HG03095 (cell line): Measurements from ENCODE around the gene BRSK2.

Experiments
- ATAC-seq: cut with Tn5 transposase; IDR thresholded peaks from one replicate; pipeline ENCODE4 v1.9.1; 2021; ENCODE audit warnings: moderate library complexity; ENCODE audit not compliant: unreplicated experiment

The BRSK2 gene

GRCh38 chr11:1394936-1395772, 5.4 kb downstream of the BRSK2 start:
- ATAC-seq, result no peak

DNA sequence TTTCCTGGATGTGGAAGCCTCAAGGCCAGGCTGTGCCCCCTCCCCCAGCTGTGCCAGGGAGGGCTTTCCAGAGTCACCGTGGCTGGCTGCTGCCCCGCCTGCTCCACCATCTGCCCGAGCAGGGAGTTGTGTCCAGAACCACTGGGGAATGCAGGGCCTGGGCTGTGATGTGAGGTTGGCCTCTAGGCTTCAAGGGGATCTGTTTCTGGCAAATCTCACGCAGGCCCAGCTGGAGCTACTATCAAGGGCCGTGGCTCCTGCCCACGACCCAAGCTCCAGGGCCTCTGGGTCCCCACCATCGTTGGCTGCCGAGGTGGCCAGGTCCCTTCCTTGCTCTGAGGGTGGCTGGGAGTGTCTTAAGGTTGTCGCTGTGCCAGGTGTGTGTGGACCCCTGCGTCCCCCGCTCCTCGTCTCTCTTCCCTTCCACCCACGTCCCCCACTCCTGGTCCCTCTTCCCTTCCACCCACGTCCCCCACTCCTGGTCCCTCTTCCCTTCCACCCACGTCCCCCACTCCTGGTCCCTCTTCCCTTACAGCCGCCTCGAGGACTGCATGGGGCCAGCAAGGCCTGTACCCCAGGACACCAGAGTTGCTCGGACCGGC, 6.1 kb downstream of the BRSK2 start:
- ATAC-seq, result no peak

GRCh38 chr11:1396375-1396841, 6.7 kb downstream of the BRSK2 start:
- no peak for ATAC-seq

DNA sequence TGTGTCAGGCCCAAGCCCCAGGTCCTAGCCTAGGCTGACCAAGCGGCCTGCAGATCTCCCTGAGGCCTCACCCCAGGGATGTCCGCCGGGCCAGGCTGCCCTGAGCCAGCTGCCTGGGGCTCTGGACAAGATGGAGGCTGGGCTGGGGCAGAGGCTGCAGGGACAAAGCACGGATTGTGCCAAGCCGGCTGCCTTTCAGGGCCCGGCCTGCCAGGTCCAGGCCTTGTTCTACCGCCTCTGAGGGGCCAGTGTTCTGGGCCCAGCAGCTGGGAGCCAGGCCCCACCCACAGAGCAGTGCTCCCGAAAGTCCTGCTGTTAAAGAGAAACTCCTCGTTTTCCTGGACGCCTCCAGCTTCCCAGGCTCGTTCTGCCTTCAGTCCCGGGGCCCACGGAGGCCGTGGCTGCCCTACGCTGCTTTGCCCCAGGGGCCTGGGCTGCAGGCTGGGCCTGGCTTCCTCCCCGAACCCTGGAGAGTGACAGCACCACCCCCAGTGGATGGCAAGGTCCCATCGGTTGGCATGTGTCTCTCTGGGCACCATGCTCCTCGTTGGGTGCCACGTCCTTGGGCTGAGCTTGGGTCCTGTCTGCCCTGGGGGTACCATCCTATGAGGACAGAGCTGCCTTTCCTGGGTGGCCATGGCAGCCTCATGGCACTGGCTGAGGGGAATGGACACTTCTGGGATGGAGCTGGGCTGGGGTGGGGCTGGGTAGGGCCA, 7.6 kb downstream of the BRSK2 start:
- no peak for ATAC-seq

DNA sequence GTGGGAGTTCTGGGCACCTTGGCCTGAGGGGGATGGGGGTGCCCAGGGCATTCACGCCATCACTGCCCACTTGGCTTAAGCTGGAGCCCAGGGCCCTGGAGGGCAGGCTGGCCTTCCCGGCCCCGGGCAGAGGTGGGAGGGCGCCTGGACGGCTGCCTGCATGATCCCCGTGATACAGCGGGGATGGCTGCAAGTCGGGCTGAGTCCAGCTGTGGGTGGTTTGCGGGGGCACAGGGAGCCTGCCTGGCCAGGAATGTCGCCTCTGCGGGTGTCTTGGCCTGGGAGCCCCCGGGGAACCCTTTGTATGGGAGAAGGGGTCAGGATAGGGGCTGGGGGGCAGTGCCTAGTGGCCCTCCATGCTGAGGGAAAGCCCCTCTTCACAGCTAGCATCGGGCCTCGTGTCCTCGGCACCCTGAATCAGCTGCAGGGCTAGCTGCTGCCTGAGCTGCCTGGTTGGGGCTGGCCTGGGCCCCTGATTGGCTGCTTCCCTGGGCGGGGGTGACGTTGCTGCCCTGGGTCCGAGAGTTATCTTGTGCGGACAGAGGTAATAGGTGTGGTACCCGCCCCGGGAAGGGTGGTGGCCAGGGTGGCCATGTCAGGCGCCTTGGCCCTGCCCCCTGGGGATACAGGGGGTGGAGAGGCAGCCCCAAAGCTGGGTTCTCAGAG, 8.3 kb downstream of the BRSK2 start:
- ATAC-seq, result no peak

DNA sequence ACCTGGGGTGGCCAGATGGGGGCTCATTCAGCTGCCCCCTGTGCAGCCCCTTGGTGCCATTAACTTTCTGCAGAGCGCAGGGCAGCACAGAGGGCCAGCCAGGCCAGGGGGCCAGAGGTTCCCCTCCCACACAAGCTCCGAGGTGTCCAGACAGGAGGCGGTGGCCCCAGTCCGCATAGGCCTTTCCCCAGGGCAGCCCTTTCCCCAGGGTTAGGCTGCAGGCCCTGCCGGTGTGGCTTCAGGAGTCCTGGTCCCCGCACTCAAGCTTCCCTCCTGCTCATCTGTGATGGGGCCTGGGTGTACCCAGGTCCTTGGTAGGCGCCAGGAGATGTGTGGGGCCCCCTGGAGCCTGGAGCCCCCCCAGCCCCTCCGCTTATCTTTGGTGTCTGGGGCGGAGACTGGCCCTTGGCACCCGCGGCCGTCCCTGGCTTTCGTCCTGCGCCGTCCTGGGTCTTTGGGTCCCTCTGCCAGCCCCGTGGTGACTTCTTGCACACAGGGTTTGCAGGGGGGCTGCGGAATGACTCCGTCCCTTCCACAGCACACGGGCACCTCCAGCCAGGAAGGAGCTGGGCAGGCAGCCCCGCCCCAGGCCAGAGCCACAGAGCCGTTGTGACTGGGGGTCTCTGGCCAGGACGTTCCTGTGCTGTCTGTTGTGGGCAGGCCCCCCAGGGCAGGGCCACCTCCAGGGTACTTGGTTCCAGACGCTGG, 8.9 kb downstream of the BRSK2 start:
- no peak for ATAC-seq

GRCh38 chr11:1399386-1400316, 9.9 kb downstream of the BRSK2 start:
- ATAC-seq, result no peak

- ATAC-seq, result no peak
Observed at GRCh38 chr11:1400317-1401170, 10.8 kb downstream of the BRSK2 start.

- no peak for ATAC-seq
Observed at GRCh38 chr11:1401171-1401445, 11.4 kb downstream of the BRSK2 start.

DNA sequence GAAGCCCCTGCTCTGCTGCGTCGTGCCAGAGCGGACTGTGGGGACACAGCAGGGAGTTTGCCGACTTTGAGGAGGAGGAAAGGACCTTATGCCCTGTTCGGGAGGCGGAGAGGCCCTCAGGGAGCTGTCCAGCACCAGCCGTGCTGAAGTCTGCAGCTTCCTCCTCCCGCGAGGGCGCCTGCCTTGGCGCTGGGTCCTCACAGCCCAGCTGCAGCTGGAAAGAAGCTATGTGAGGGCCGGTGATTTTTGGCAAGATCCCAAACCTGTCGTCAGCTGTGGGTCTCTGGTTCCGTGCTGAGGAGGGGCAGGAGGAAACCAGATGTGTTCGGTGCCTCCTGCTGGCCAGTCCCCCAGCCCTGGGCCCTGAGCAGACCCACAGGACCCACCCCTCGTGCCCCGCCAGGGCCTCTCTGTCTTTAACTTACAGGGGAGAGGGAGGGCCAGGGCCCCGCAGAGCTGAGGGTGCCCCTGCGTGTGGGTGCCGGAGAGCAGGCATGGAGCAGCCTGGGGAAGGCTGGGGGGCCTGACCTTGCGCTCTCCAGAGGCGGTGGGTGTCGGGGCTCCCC, 12.0 kb downstream of the BRSK2 start:
- ATAC-seq, result no peak

GRCh38 chr11:1402355-1403077, 12.8 kb downstream of the BRSK2 start:
- ATAC-seq, result no peak

- no peak for ATAC-seq
Observed at GRCh38 chr11:1403078-1403620, 13.4 kb downstream of the BRSK2 start.

DNA sequence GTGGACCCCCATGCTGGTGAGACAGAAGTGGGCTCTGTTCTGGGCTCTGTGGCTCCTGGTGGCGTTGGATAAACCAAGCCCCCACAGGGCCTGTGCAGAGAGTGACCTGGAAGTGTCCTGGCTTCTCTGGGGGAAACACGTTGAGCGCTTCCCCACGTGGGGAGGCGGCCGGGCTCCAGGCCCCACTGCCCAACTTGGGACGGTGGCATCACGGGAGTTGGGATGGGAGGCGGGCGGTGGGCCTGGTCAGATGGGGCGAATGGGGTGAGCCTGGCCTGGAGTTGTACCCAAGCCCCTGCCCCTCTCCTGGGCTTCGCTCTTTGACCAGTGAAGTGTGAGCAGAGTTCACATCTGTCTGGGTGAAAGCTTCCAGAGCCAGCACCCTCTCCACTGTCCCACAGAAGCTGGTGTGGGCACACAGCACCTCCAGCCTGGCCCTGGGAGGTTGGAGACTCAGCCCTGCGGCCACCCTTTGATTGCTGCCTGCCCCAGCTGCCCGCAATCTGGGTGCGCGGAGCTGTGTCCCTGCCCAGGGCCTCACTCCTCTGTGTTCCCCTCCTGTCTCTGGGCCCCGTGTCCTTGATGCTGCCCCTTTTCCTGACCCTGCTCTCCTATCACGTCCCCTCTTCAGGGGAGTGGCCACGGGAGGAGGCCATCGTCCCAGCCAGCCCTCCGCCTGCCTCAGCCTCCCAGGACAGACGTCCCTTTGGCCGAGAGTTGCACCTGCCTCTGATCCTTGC, 14.2 kb downstream of the BRSK2 start:
- no peak for ATAC-seq

- no peak for ATAC-seq
Observed at GRCh38 chr11:1404461-1405185, 14.9 kb downstream of the BRSK2 start.

- ATAC-seq, result no peak
Observed at GRCh38 chr11:1405186-1406020, 15.7 kb downstream of the BRSK2 start.
